Choroid plexus epithelial cell (primary cell): ENCODE measurements around the gene RPTOR.

ENCODE experiments used
- DNase-seq: peaks from one replicate; pipeline ENCODE4 v3.0.0-alpha.2; 2010; ENCODE audit warnings: low read depth
- H3K4me3 ChIP-seq: 2 replicates; pipeline ENCODE4 v1.5.1; 2011; ENCODE audit warnings: low read depth, mild to moderate bottlenecking, control low read depth, low read length, moderate library complexity
- TF ChIP-seq, protein P1 (sequence below): conservative IDR thresholded peaks from 2 replicates; pipeline ENCODE4 v1.5.1; 2011; ENCODE audit warnings: low read depth, mild to moderate bottlenecking, control low read depth, inconsistent platforms, low read length, moderate library complexity

Gene RPTOR

DNA sequence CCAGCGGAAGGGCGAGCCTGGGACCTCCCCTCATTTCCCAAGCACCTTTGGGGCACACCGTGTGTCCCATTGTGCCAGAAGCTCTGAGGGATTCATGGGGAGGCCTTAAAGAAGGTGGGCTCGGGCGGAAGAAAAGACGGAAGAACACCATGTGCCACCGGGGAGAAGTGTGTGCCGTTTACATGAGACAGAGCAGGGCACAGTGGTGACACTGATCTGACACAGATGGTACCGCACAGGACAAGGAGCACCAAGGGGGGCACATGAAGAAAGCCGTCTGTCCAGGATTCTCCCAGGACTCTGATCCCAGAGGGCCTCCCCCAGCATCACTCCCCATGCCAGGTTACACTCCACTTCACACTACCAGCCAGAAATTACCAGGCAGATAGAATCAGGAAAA lies 318.3 kb downstream of the RPTOR start:
- no peak overlapping the region for H3K4me3 ChIP-seq
- no peak for DNase-seq
- TF ChIP-seq, protein P1, sequence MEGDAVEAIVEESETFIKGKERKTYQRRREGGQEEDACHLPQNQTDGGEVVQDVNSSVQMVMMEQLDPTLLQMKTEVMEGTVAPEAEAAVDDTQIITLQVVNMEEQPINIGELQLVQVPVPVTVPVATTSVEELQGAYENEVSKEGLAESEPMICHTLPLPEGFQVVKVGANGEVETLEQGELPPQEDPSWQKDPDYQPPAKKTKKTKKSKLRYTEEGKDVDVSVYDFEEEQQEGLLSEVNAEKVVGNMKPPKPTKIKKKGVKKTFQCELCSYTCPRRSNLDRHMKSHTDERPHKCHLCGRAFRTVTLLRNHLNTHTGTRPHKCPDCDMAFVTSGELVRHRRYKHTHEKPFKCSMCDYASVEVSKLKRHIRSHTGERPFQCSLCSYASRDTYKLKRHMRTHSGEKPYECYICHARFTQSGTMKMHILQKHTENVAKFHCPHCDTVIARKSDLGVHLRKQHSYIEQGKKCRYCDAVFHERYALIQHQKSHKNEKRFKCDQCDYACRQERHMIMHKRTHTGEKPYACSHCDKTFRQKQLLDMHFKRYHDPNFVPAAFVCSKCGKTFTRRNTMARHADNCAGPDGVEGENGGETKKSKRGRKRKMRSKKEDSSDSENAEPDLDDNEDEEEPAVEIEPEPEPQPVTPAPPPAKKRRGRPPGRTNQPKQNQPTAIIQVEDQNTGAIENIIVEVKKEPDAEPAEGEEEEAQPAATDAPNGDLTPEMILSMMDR: no peak

DNA sequence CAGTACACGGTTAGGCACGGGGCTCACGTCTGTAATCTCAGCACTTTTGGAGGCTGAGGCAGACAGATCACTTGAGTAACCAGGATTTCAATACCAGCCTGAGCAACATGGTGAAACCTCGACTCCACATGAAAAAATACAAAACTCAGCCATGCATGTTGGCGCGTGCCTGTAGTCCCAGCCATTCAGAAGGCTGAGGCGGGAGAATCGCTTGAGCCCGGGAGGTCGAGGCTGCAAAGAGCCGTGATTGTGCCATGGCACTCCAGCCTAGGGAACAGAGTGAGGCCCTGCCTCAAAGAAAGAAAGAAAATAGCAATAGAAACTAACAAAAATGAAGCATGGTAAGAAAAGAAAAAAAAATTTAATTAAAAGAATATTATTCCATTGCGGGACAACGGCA lies 319.0 kb downstream of the RPTOR start:
- no peak overlapping the region for H3K4me3 ChIP-seq
- no peak for DNase-seq
- TF ChIP-seq, protein P1: no peak

DNA sequence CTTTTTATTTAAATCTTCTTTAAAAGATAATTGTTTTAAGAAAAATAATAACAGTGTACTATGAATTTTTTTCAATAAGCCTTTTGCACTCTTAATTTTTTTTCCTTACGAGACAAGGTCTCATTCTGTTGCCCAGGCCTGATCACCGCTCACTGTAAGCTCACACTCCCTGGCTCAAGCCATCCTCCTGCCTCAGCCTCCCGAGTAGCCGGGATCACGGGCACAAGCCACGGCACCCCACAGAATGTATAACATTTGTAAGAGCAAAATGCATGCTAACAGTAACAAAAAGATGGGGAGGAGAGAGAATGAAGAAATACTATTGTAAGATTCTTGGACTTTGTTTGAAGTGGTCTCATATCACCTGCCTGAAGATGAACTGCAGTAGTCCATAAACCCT lies 320.1 kb downstream of the RPTOR start:
- no peak for DNase-seq
- no peak overlapping the region for H3K4me3 ChIP-seq
- TF ChIP-seq, protein P1: no peak

- TF ChIP-seq, protein P1: peak; percentile 94
- DNase-seq: peak; percentile 82
- H3K4me3 ChIP-seq: no peak overlapping the region
Observed at GRCh38 chr17:80866050-80866793, 321.6 kb downstream of the RPTOR start.

- TF ChIP-seq, protein P1: no peak
- no peak overlapping the region for H3K4me3 ChIP-seq
- no peak for DNase-seq
Observed at GRCh38 chr17:80868022-80868609, 323.5 kb downstream of the RPTOR start.

GRCh38 chr17:80869481-80870145 lies 325.0 kb downstream of the RPTOR start:
- TF ChIP-seq, protein P1: no peak
- no peak overlapping the region for H3K4me3 ChIP-seq
- no peak for DNase-seq
